Mesendoderm (in vitro differentiated cells): ENCODE data around the gene BTNL8.
A peak's percentile ranks its signal among the peaks of the same experiment; 100 is the strongest.

ENCODE experiments used
- DNase-seq: peaks from one replicate; pipeline ENCODE4 v3.0.0; 2013
- H2AK5ac ChIP-seq: 2 replicates; pipeline ENCODE4 v1.6.1; 2013; ENCODE audit warnings: low read length, inconsistent platforms
- H2BK120ac ChIP-seq: 2 replicates; pipeline ENCODE4 v1.6.1; 2013; ENCODE audit warnings: low read depth, mild to moderate bottlenecking, low read length, moderate library complexity, mixed read lengths
- H2BK15ac ChIP-seq: replicated peaks from 2 replicates; pipeline ENCODE4 v1.6.1; 2013; ENCODE audit warnings: low read depth, mild to moderate bottlenecking, moderate library complexity
- H2BK5ac ChIP-seq: 2 replicates; pipeline ENCODE4 v1.6.1; 2013; ENCODE audit warnings: low read length, inconsistent platforms
- H3K18ac ChIP-seq: 2 replicates; pipeline ENCODE4 v1.6.1; 2013; ENCODE audit warnings: mild to moderate bottlenecking, low read length, mixed read lengths
- H3K23ac ChIP-seq: one replicate; pipeline ENCODE4 v1.6.1; 2013; ENCODE audit warnings: low read length
- H3K27ac ChIP-seq: 2 replicates; pipeline ENCODE4 v1.5.1; 2013; ENCODE audit warnings: low read depth, mild to moderate bottlenecking, inconsistent platforms, low read length, moderate library complexity
- H3K27me3 ChIP-seq: 2 replicates; pipeline ENCODE4 v1.6.1; 2013; ENCODE audit warnings: low read length, control low read depth, mild to moderate bottlenecking, inconsistent platforms; ENCODE audit not compliant: insufficient read depth, poor library complexity
- H3K36me3 ChIP-seq: 2 replicates; pipeline ENCODE4 v1.6.1; 2013; ENCODE audit warnings: low read length, inconsistent platforms; ENCODE audit not compliant: control insufficient read depth, insufficient read depth
- H3K4ac ChIP-seq: one replicate; pipeline ENCODE4 v1.6.1; 2013; ENCODE audit warnings: low read depth, mild to moderate bottlenecking, low read length, moderate library complexity
- H3K4me1 ChIP-seq: 2 replicates; pipeline ENCODE4 v1.6.1; 2013; ENCODE audit warnings: low read depth, low read length, inconsistent platforms; ENCODE audit not compliant: control insufficient read depth
- H3K4me2 ChIP-seq: 2 replicates; pipeline ENCODE4 v1.6.1; 2013; ENCODE audit warnings: low read length
- H3K4me3 ChIP-seq: 2 replicates; pipeline ENCODE4 v1.5.1; 2013; ENCODE audit warnings: mild to moderate bottlenecking, low read length
- H3K56ac ChIP-seq: one replicate; pipeline ENCODE4 v1.6.1; 2013; ENCODE audit warnings: low read length
- H3K79me1 ChIP-seq: 2 replicates; pipeline ENCODE4 v1.6.1; 2013; ENCODE audit warnings: low read length, inconsistent platforms
- H3K79me2 ChIP-seq: 2 replicates; pipeline ENCODE4 v1.6.1; 2013; ENCODE audit warnings: mild to moderate bottlenecking, low read length; ENCODE audit not compliant: control insufficient read depth, insufficient read depth
- H3K9ac ChIP-seq: 2 replicates; pipeline ENCODE4 v1.6.1; 2013; ENCODE audit warnings: low read length, inconsistent platforms
- H4K5ac ChIP-seq: one replicate; pipeline ENCODE4 v1.6.1; 2013; ENCODE audit warnings: low read length
- H4K8ac ChIP-seq: one replicate; pipeline ENCODE4 v1.6.1; 2013; ENCODE audit warnings: low read depth, mild to moderate bottlenecking, control low read depth, low read length, moderate library complexity
- WGBS: extraction: QIAGEN DNeasy Blood & Tissue Kit; methylation state at CpG from one replicate; pipeline ENCODE4 v1.1.7; 2013; ENCODE audit warnings: low lambda C conversion rate, missing lambda C conversion rate; ENCODE audit not compliant: insufficient coverage; ENCODE audit errors: extremely low coverage; 5-methylcytosine and 5-hydroxymethylcytosine counted together

BTNL8 gene

DNA sequence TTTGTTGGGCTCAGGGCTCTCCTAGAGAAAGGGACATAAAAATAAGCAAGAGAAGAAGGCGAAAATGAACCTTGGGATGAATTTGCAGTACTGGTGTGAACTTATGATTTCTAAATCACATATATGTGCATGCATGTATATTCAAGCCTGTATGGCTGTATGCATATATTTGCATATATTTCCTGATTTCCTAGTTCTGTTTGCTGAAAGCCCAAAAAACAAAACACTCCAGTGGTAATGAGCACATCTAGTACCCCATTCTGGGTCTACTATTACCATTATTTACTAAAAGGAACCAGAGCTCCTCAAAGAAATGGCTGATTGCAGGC, 45.1 kb upstream of the BTNL8 start:
- no peak overlapping the region for H3K4me2 ChIP-seq
- no peak overlapping the region for H2BK5ac ChIP-seq
- H3K23ac ChIP-seq, result no peak overlapping the region
- no CpG with 5 or more reads among the region's 1 CpG for WGBS
- H3K9ac ChIP-seq, result no peak overlapping the region
- no peak overlapping the region for H2BK120ac ChIP-seq
- no peak overlapping the region for H2AK5ac ChIP-seq
- no peak overlapping the region for H3K56ac ChIP-seq
- H3K4me1 ChIP-seq, result no peaks in the 10 kb centered on the region
- peaks cover 4% of the 10 kb centered on the region for H3K79me1 ChIP-seq
- H3K79me2 ChIP-seq, result no peaks in the 10 kb centered on the region
- peaks cover 20% of the 10 kb centered on the region for H3K36me3 ChIP-seq
- H3K4ac ChIP-seq, result no peak overlapping the region
- no peak overlapping the region for H4K8ac ChIP-seq
- H4K5ac ChIP-seq, result no peak overlapping the region
- H3K18ac ChIP-seq, result no peak overlapping the region
- no peak overlapping the region for H3K4me3 ChIP-seq
- no peaks in the 10 kb centered on the region for H3K27me3 ChIP-seq
- no peak for DNase-seq
- H2BK15ac ChIP-seq, result no peak overlapping the region
- no peak overlapping the region for H3K27ac ChIP-seq

DNA sequence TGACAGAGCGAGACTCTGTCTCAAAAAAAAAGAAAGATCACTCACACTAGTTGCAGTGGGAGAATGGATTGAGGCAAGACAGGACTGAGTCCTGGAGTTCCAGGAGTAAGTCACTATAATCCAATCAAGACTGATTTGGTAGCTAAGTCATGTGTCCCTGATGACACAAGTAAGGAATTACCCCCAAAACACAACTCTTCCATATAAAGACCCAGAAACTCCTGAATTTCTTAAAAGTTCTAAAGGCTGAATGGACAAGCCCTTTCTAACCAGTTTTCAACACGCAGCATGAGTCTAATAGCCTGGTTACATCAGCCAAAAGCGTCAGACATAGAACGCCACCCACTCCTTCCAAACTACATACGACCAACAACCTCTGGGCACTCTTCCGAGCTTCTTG, 40.4 kb upstream of the BTNL8 start:
- H3K9ac ChIP-seq, result no peak overlapping the region
- no peaks in the 10 kb centered on the region for H3K27me3 ChIP-seq
- H3K27ac ChIP-seq, result no peak overlapping the region
- no peaks in the 10 kb centered on the region for H3K36me3 ChIP-seq
- no peak overlapping the region for H4K5ac ChIP-seq
- no peak overlapping the region for H3K56ac ChIP-seq
- no peak overlapping the region for H3K23ac ChIP-seq
- H3K79me1 ChIP-seq, result peaks cover 2% of the 10 kb centered on the region
- H4K8ac ChIP-seq, result no peak overlapping the region
- WGBS, result no CpG with 5 or more reads among the region's 6 CpGs
- H3K4me2 ChIP-seq, result no peak overlapping the region
- no peak overlapping the region for H2BK15ac ChIP-seq
- H2AK5ac ChIP-seq, result no peak overlapping the region
- H3K4ac ChIP-seq, result no peak overlapping the region
- no peaks in the 10 kb centered on the region for H3K4me1 ChIP-seq
- H3K79me2 ChIP-seq, result no peaks in the 10 kb centered on the region
- H3K4me3 ChIP-seq, result no peak overlapping the region
- no peak overlapping the region for H2BK120ac ChIP-seq
- no peak for DNase-seq
- H2BK5ac ChIP-seq, result no peak overlapping the region
- no peak overlapping the region for H3K18ac ChIP-seq

DNA sequence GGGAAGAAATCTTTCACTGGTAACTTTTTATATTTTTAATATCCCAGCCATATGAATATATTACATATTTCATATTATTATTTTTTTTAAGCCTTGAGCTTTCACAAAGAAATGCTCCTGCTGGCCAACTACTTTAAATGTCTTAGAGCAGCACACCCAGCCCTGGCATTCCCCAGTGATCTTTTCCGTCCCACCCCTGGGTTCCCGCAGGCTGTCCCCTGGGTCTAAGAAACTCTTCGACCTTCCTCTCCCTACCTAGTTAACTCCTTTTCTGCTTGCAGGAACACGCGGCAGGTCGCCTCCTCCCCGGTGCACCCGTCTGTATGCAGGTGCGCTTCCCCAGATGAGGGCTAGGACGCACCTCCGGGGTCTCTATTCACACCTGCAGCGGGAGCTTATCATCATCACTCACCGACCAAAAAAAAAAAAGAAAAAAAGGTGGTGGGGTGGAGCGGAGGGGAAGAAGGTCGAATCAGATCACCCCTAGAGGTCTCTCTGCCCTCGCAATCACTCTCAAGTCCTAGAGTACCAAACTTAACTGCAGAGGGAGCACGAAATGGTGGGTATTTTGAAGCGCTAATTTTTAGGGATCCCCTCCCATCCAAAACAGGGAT, 38.6 kb upstream of the BTNL8 start:
- Histone ChIP-seq H3K36me3 (no peaks in the 10 kb centered on the region), H3K23ac (no peak overlapping the region), H3K18ac (peak overlapping the region; percentile 92), H3K56ac (peak overlapping the region; percentile 95), H3K79me1 (peaks cover under 1% of the 10 kb centered on the region), H2AK5ac (no peak overlapping the region), H3K4me2 (peak overlapping the region; percentile 65), H4K5ac (no peak overlapping the region), H2BK15ac (no peak overlapping the region), H2BK5ac (peak overlapping the region; percentile 89), H2BK120ac (peak overlapping the region; percentile 3), H4K8ac (no peak overlapping the region), H3K4me3 (peak overlapping the region; percentile 95), H3K9ac (peak overlapping the region; percentile 86), H3K79me2 (no peaks in the 10 kb centered on the region), H3K4ac (peak overlapping the region; percentile 92), H3K4me1 (no peaks in the 10 kb centered on the region), H3K27me3 (no peaks in the 10 kb centered on the region), H3K27ac (peak overlapping the region; percentile 95)
- no CpG with 5 or more reads among the region's 18 CpGs for WGBS
- peak; percentile 91 for DNase-seq

DNA sequence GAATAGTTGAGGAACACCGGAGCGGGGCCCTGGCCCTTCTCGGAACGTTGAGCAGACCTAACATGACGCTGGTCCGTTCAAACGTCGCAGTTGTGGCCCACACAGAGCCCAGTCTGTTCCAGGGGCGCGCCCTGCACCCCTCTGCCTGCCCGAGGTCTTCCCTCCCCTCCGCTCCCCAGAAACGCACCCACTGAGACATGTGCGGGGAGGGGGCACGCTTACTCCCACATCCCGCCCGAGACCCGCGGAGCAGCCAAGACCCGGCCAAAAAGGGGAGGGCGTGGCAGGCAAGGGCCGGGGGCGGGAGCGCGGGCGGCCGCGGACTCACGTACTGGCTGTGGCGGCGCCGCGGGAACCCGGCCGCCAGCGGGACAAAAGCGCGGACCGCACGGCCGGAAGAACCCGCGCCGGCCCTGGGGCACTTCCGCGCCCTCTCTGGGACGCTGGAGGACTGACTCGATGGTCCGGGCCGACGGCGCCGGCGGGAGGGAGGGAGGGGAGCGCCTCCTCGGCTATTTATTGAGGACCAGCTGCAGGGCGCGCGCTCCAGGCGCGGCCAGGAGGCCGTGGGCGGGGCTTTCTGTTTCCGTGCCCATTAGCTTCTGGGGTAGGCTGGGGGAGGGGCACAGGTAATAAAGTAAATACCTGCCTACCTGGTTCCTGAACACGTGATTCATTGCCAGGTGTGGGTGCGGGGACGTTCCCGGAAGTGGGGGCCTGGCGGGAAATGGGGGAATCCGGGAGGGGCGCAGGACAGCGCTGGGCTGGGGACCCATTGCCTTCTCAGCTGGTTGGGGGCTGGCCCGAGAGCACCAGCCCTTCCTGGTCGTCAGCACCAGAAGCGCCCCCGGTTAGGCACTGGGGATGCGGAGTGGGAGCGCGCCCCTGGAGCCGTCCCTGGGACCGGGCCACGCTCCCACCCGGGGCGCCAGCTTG, 37.8 kb upstream of the BTNL8 start, which contains the start of gene ZFP62:
TSS of gene ZFP62 (minus strand) at position 390 of the 936 bp plus-strand sequence. CDS start at position 333, 57 bp downstream.
- Histone ChIP-seq H3K36me3 (no peaks in the 10 kb centered on the region), H3K18ac (peak within 1 kb of the TSS; percentile 94), H2AK5ac (no peak within 1 kb of the TSS), H4K8ac (peak within 1 kb of the TSS; percentile 100), H3K56ac (peak within 1 kb of the TSS; percentile 95), H3K27me3 (no peaks in the 10 kb centered on the region), H3K23ac (peak within 1 kb of the TSS; percentile 39), H2BK5ac (peak within 1 kb of the TSS; percentile 89), H3K4me3 (peak within 1 kb of the TSS; percentile 95), H3K79me1 (no peaks in the 10 kb centered on the region), H3K4me2 (peak within 1 kb of the TSS; percentile 65), H3K4me1 (no peaks in the 10 kb centered on the region), H4K5ac (no peak within 1 kb of the TSS), H3K79me2 (no peaks in the 10 kb centered on the region), H3K27ac (peak within 1 kb of the TSS; percentile 95), H2BK120ac (peak within 1 kb of the TSS; percentile 3), H3K4ac (peak within 1 kb of the TSS; percentile 92), H2BK15ac (no peak within 1 kb of the TSS), H3K9ac (peak within 1 kb of the TSS; percentile 86)
- WGBS, result no CpG with 5 or more reads among the region's 84 CpGs
- peak; percentile 98 for DNase-seq

DNA sequence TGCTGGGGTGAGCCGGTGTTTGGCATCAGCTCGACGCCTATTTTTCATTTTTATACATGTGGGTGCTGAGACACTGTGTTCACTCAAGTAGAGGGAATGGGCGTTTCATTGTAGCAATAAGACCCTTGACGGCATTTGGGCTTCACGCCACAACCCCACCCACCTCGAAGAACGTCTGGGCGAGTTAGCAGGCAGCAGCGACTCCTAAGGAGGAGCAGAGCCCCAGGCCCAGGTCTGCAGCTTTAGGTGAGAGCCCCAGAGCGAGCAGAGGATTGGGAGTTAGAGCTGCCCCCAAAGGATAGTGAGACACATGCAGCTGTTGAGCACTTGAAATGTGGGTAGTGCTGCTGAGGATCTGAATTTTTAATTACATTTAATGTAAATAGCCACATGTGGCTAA, 36.3 kb upstream of the BTNL8 start:
- Histone ChIP-seq H2AK5ac (no peak overlapping the region), H3K79me1 (no peaks in the 10 kb centered on the region), H3K27me3 (no peaks in the 10 kb centered on the region), H3K18ac (peak overlapping the region; percentile 12), H3K4me1 (no peaks in the 10 kb centered on the region), H3K4ac (no peak overlapping the region), H3K4me2 (no peak overlapping the region), H3K9ac (no peak overlapping the region), H3K79me2 (no peaks in the 10 kb centered on the region), H3K4me3 (no peak overlapping the region), H2BK5ac (no peak overlapping the region), H2BK15ac (no peak overlapping the region), H3K23ac (no peak overlapping the region), H3K27ac (no peak overlapping the region), H3K56ac (no peak overlapping the region), H4K8ac (no peak overlapping the region), H3K36me3 (no peaks in the 10 kb centered on the region), H4K5ac (no peak overlapping the region), H2BK120ac (no peak overlapping the region)
- DNase-seq, result peak; percentile 84
- no CpG with 5 or more reads among the region's 11 CpGs for WGBS
